Transverse colon (tissue), 4 donors: ENCODE results near the gene RPTOR.

Experiments used
- CTCF ChIP-seq, 5 experiments: fragments of 200-600 bp in 3 of 5; fragments of 450-650 bp in 2 of 5; sonication (generic) in 3 of 5; IDR thresholded peaks; 1 replicate in 2 of 5; 2 replicates in 3 of 5; pipeline ENCODE4 v1.5.1; 2016 to 2017; ENCODE audit warnings: antibody characterized with exemption in 5 of 5, inconsistent platforms in 3 of 5, mild to moderate bottlenecking in 2 of 5, moderate library complexity in 1 of 5
- POLR2A ChIP-seq: fragments of 450-650 bp; IDR thresholded peaks from one replicate; pipeline ENCODE4 v1.6.1; 2016; ENCODE audit warnings: antibody characterized with exemption, mild to moderate bottlenecking, moderate library complexity
- POLR2AphosphoS5 ChIP-seq, 3 donors: sonication (generic); formaldehyde crosslinking; IDR thresholded peaks; one replicate each; pipeline ENCODE4 v1.6.1; 2016; ENCODE audit warnings: antibody characterized with exemption in 3 of 3

GRCh38 chr17:80675438-80676095 is 130.9 kb downstream of the RPTOR start:
- TF ChIP-seq POLR2AphosphoS5 (IDR thresholded peaks at IDR 0.05) (no peak), CTCF (IDR thresholded peaks at IDR 0.05) (no peak), POLR2A (no peak)
